SK-N-SH (cell line): ENCODE results near the gene WWC2. TPM values are rescaled to one million over a fixed set of nuclear protein-coding genes. Genes with fewer than 3 reads are reported as not detected.

Experiments
- CTCF ChIA-PET: fragments of 300-600, 350-600 bp; formaldehyde crosslinking; extraction: SDS; loops from one replicate; lab custom pipeline; 2021; lab: Yijun Ruan, JAX
- POLR2A ChIA-PET: fragments of 350-600 bp; sonication (Branson Sonifier 250); formaldehyde crosslinking; extraction: SDS; loops from one replicate; lab custom pipeline; 2020; ENCODE audit warnings: antibody characterized with exemption, inconsistent platforms; lab: Yijun Ruan, JAX
- DNase-seq: peaks from one replicate; pipeline ENCODE4 v3.0.0; 2012
- H2AFZ ChIP-seq: fragments of 200-600 bp; sonication (generic); 2 replicates; pipeline ENCODE4 v1.8.1; 2016; ENCODE audit warnings: antibody characterized with exemption, mild to moderate bottlenecking, low read depth
- H3F3A ChIP-seq: fragments of 200-600 bp; sonication (generic); replicated peaks from 2 replicates; pipeline ENCODE3; 2016; ENCODE audit warnings: antibody characterized with exemption, mild to moderate bottlenecking; ENCODE audit not compliant: insufficient read depth
- H3K27ac ChIP-seq, 2 experiments: fragments of 200-500 bp in 1 of 2; fragments of 200-600 bp in 1 of 2; sonication (Bioruptor generic) in 1 of 2; sonication (generic), shearing (Covaris generic) in 1 of 2; 2 replicates each; pipeline versions ENCODE4 v1.5.1 to v1.6.1; 2014 to 2016; ENCODE audit warnings: low read depth in 2 of 2, inconsistent platforms in 1 of 2, low read length in 1 of 2, mild to moderate bottlenecking in 1 of 2, mixed read lengths in 1 of 2
- H3K27me3 ChIP-seq: fragments of 200-600 bp; sonication (generic), shearing (Covaris generic); 2 replicates; pipeline ENCODE4 v1.6.1; 2016; ENCODE audit warnings: mixed run types; ENCODE audit not compliant: insufficient read depth
- H3K36me3 ChIP-seq, 2 experiments: fragments of 200-500 bp in 1 of 2; fragments of 200-600 bp in 1 of 2; sonication (Bioruptor generic) in 1 of 2; sonication (generic) in 1 of 2; replicated peaks in 1 of 2; 2 replicates each; pipeline versions ENCODE3 to v1.5.1; 2014 to 2016; ENCODE audit warnings: low read length in 1 of 2, mild to moderate bottlenecking in 1 of 2; ENCODE audit not compliant: insufficient read depth in 2 of 2, control insufficient read depth in 1 of 2
- H3K4me1 ChIP-seq, 2 experiments: fragments of 200-500 bp in 1 of 2; fragments of 200-600 bp in 1 of 2; sonication (Bioruptor generic) in 1 of 2; sonication (generic), shearing (Covaris generic) in 1 of 2; 2 replicates each; pipeline versions ENCODE4 v1.5.1 to v1.6.1; 2014 to 2016; ENCODE audit warnings: low read depth in 1 of 2, low read length in 1 of 2, mixed run types in 1 of 2; ENCODE audit not compliant: insufficient read depth in 2 of 2, control insufficient read depth in 1 of 2
- H3K4me2 ChIP-seq: fragments of 200-600 bp; sonication (generic), shearing (Covaris generic); 2 replicates; pipeline ENCODE4 v1.6.1; 2017; ENCODE audit warnings: mixed run types
- H3K4me3 ChIP-seq, 2 experiments: fragments of 200-500 bp in 1 of 2; fragments of 200-600 bp in 1 of 2; sonication (Bioruptor generic) in 1 of 2; sonication (generic), shearing (Covaris generic) in 1 of 2; 2 replicates each; pipeline versions ENCODE4 v1.5.1 to v1.8.1; 2014 to 2016; ENCODE audit warnings: low read depth in 2 of 2, inconsistent platforms in 1 of 2, low read length in 1 of 2, mild to moderate bottlenecking in 1 of 2, mixed read lengths in 1 of 2, moderate library complexity in 1 of 2
- H3K79me2 ChIP-seq: fragments of 200-600 bp; sonication (generic); 2 replicates; pipeline ENCODE4 v1.8.1; 2017; ENCODE audit warnings: mild to moderate bottlenecking; ENCODE audit not compliant: insufficient read depth
- H3K9ac ChIP-seq: fragments of 200-600 bp; sonication (generic); 2 replicates; pipeline ENCODE4 v1.6.1; 2017; ENCODE audit warnings: mixed run types
- H3K9me2 ChIP-seq: fragments of 200-600 bp; sonication (generic); 2 replicates; pipeline ENCODE4 v1.6.1; 2017; ENCODE audit warnings: mixed run types
- H3K9me3 ChIP-seq: fragments of 200-600 bp; sonication (generic); 2 replicates; pipeline ENCODE4 v1.6.1; 2017; ENCODE audit warnings: mixed run types, mild to moderate bottlenecking, moderate library complexity
- H4K20me1 ChIP-seq: fragments of 200-600 bp; sonication (generic); 2 replicates; pipeline ENCODE4 v1.6.1; 2017; ENCODE audit warnings: mild to moderate bottlenecking, mixed run types; ENCODE audit not compliant: insufficient read depth
- ELF1 ChIP-seq: IDR thresholded peaks from 2 replicates; pipeline ENCODE4 v1.4.0; 2012
- GABPA ChIP-seq: IDR thresholded peaks from 2 replicates; pipeline ENCODE4 v1.4.0; 2012; ENCODE audit warnings: low read depth, mild to moderate bottlenecking
- GATA2 ChIP-seq: sonication (generic); formaldehyde crosslinking; IDR thresholded peaks from 2 replicates; pipeline ENCODE4 v1.5.0; 2020; ENCODE audit warnings: mild to moderate bottlenecking, missing genetic modification reagents
- JUND ChIP-seq: IDR thresholded peaks from 2 replicates; pipeline ENCODE4 v1.4.0; 2012
- MEF2A ChIP-seq: IDR thresholded peaks from 2 replicates; pipeline ENCODE4 v1.4.0; 2012; ENCODE audit warnings: low read depth, borderline replicate concordance
- MXI1 ChIP-seq: IDR thresholded peaks from 2 replicates; pipeline ENCODE4 v1.6.1; 2012; ENCODE audit warnings: mild to moderate bottlenecking, low read depth, low read length, improper control_type of control experiment
- PBX3 ChIP-seq: IDR thresholded peaks from 2 replicates; pipeline ENCODE4; 2012
- RAD21 ChIP-seq: IDR thresholded peaks from 2 replicates; pipeline ENCODE4 v1.6.1; 2012; ENCODE audit warnings: mild to moderate bottlenecking, low read length
- SIN3A ChIP-seq: IDR thresholded peaks from 2 replicates; pipeline ENCODE4 v1.6.1; 2012; ENCODE audit warnings: low read depth, mild to moderate bottlenecking, low read length, moderate library complexity, borderline replicate concordance
- WGBS: methylation state at CpG from one replicate; pipeline ENCODE4 v1.1.6; 2017; ENCODE audit warnings: low lambda C conversion rate; 5-methylcytosine and 5-hydroxymethylcytosine counted together
- polyA plus RNA-seq, 3 experiments: library from polyadenylated mRNA; depleted of rRNA; stranded (reverse); fragments of >200 nt; gene quantifications; 2 replicates each; pipeline ENCODE4 v1.2.3, GENCODE V29; 2012
- TF ChIP-seq, protein P1 (sequence below): fragments of 200-600 bp; sonication (generic); IDR thresholded peaks from 2 replicates; pipeline ENCODE4 v1.6.1; 2017; ENCODE audit warnings: antibody characterized with exemption, mild to moderate bottlenecking, moderate library complexity

The WWC2 gene
- polyA plus RNA-seq, 1 of the 3 experiments (the other 2 are of a cell fraction) = 18.4 TPM

- H3K27ac ChIP-seq = no peak overlapping the region
- H3F3A ChIP-seq = peaks cover 29% of the 10 kb centered on the region
- peaks cover 83% of the 10 kb centered on the region for H3K79me2 ChIP-seq
- H3K9me3 ChIP-seq = no peaks in the 10 kb centered on the region
- no peaks in the 10 kb centered on the region for H3K9me2 ChIP-seq
- CTCF ChIA-PET = no interaction called here
- no peak overlapping the region for H2AFZ ChIP-seq
- no peak overlapping the region for H3K4me2 ChIP-seq
- H3K4me1 ChIP-seq = peaks cover 0 to 49% of the 10 kb centered on the region in 2 experiments; a peak in 2 of 4 replicates
- no peak overlapping the region for H3K9ac ChIP-seq
- WGBS = 90% methylated on average over 4 of the region's 4 CpGs
- no peaks in the 10 kb centered on the region for H3K27me3 ChIP-seq
- no peak for TF ChIP-seq GATA2 (CRISPR knock-in tag)
- TF ChIP-seq JUND = no peak
- TF ChIP-seq GABPA = no peak
- TF ChIP-seq, protein P1, sequence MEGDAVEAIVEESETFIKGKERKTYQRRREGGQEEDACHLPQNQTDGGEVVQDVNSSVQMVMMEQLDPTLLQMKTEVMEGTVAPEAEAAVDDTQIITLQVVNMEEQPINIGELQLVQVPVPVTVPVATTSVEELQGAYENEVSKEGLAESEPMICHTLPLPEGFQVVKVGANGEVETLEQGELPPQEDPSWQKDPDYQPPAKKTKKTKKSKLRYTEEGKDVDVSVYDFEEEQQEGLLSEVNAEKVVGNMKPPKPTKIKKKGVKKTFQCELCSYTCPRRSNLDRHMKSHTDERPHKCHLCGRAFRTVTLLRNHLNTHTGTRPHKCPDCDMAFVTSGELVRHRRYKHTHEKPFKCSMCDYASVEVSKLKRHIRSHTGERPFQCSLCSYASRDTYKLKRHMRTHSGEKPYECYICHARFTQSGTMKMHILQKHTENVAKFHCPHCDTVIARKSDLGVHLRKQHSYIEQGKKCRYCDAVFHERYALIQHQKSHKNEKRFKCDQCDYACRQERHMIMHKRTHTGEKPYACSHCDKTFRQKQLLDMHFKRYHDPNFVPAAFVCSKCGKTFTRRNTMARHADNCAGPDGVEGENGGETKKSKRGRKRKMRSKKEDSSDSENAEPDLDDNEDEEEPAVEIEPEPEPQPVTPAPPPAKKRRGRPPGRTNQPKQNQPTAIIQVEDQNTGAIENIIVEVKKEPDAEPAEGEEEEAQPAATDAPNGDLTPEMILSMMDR = no peak
- no peak for TF ChIP-seq PBX3
- no peak overlapping the region for H3K4me3 ChIP-seq
- H3K36me3 ChIP-seq = peaks cover 0 to 5% of the 10 kb centered on the region in 2 experiments
- POLR2A ChIA-PET = no interaction called here
- DNase-seq = no peak
- peaks cover 8% of the 10 kb centered on the region; the same call in 1 of the 2 replicates for H4K20me1 ChIP-seq
Observed at GRCh38 chr4:183180621-183181020, 81.6 kb downstream of the WWC2 start.

DNA sequence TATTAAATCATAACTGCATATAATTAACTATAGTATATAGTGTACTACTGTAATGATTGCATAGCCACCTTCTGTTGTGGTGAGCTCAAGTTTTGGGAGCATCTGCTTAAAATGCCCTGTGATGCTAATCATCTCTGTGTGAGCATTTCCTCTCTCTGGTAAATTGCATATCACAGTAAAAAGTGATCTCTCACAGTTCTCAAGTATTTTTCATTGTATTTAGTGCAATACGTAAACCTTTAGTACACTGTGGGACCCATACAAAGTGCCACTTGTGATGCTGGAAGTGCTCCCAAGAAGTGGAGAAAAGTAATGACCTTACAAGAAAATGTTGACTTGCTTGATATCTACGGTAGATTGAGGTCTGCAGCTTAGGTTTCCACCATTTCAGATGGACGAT lies 82.0 kb downstream of the WWC2 start:
- Histone ChIP-seq H2AFZ (no peak overlapping the region), H3K4me2 (no peak overlapping the region), H3K4me1 (peaks cover 0 to 45% of the 10 kb centered on the region in 2 experiments; a peak in 2 of 4 replicates), H3K27ac (no peak overlapping the region), H3K79me2 (peaks cover 82% of the 10 kb centered on the region), H3K9ac (no peak overlapping the region), H4K20me1 (peaks cover 8% of the 10 kb centered on the region; the same call in 1 of the 2 replicates), H3K27me3 (no peaks in the 10 kb centered on the region), H3K36me3 (peaks cover 0 to 5% of the 10 kb centered on the region in 2 experiments), H3K4me3 (no peak overlapping the region), H3F3A (peaks cover 25% of the 10 kb centered on the region), H3K9me3 (no peaks in the 10 kb centered on the region), H3K9me2 (no peaks in the 10 kb centered on the region)
- ChIA-PET POLR2A (no interaction called here), CTCF (no interaction called here)
- WGBS = 77% methylated on average over 3 of the region's 3 CpGs
- TF ChIP-seq ELF1 = no peak
- no peak for TF ChIP-seq MEF2A
- TF ChIP-seq MXI1 = no peak
- TF ChIP-seq RAD21 = no peak
- TF ChIP-seq GATA2 (CRISPR knock-in tag) = no peak
- no peak for TF ChIP-seq SIN3A
- DNase-seq = no peak
